Neural cell (in vitro differentiated cells): ENCODE data around the gene CD300LB.

ENCODE experiments used
- CTCF ChIP-seq: fragments of 450-650 bp; IDR thresholded peaks from 2 replicates; pipeline ENCODE4 v1.5.1; 2014; ENCODE audit warnings: antibody characterized with exemption, mild to moderate bottlenecking, moderate library complexity; ENCODE audit not compliant: poor library complexity, severe bottlenecking
- EP300 ChIP-seq: fragments of 450-650 bp; conservative IDR thresholded peaks from 2 replicates; pipeline ENCODE4 v1.6.1; 2014; ENCODE audit warnings: antibody characterized with exemption, mild to moderate bottlenecking, moderate library complexity; ENCODE audit not compliant: poor library complexity, severe bottlenecking
- EZH2 ChIP-seq: fragments of 200-600, 300-800 bp; shearing (Covaris generic), sonication (generic); IDR thresholded peaks from 2 replicates; pipeline ENCODE4 v1.6.1; 2014; ENCODE audit warnings: antibody characterized with exemption, low read length, borderline replicate concordance, mild to moderate bottlenecking; ENCODE audit not compliant: insufficient read depth, poor library complexity, severe bottlenecking
- MXI1 ChIP-seq: fragments of 450-650 bp; conservative IDR thresholded peaks from 2 replicates; pipeline ENCODE4 v1.6.1; 2014; ENCODE audit warnings: antibody characterized with exemption, mild to moderate bottlenecking; ENCODE audit not compliant: poor library complexity, severe bottlenecking
- POLR2AphosphoS5 ChIP-seq: IDR thresholded peaks from 2 replicates; pipeline ENCODE4 v1.6.1; 2012
- RAD21 ChIP-seq: fragments of 450-650 bp; conservative IDR thresholded peaks from 2 replicates; pipeline ENCODE4 v1.6.1; 2014; ENCODE audit warnings: antibody characterized with exemption, mild to moderate bottlenecking, moderate library complexity
- TAF1 ChIP-seq: IDR thresholded peaks from 2 replicates; pipeline ENCODE4 v1.6.1; 2012; ENCODE audit warnings: low read depth
- TF ChIP-seq, protein P1 (sequence below): IDR thresholded peaks from 2 replicates; pipeline ENCODE4 v1.6.1; 2012; ENCODE audit warnings: borderline replicate concordance

GRCh38 chr17:74472890-74473289 is 58.4 kb downstream of the CD300LB start:
- TF ChIP-seq CTCF, result no peak
- TF ChIP-seq EP300, result no peak
- TF ChIP-seq TAF1, result no peak
- no peak for TF ChIP-seq EZH2
- TF ChIP-seq, protein P1, sequence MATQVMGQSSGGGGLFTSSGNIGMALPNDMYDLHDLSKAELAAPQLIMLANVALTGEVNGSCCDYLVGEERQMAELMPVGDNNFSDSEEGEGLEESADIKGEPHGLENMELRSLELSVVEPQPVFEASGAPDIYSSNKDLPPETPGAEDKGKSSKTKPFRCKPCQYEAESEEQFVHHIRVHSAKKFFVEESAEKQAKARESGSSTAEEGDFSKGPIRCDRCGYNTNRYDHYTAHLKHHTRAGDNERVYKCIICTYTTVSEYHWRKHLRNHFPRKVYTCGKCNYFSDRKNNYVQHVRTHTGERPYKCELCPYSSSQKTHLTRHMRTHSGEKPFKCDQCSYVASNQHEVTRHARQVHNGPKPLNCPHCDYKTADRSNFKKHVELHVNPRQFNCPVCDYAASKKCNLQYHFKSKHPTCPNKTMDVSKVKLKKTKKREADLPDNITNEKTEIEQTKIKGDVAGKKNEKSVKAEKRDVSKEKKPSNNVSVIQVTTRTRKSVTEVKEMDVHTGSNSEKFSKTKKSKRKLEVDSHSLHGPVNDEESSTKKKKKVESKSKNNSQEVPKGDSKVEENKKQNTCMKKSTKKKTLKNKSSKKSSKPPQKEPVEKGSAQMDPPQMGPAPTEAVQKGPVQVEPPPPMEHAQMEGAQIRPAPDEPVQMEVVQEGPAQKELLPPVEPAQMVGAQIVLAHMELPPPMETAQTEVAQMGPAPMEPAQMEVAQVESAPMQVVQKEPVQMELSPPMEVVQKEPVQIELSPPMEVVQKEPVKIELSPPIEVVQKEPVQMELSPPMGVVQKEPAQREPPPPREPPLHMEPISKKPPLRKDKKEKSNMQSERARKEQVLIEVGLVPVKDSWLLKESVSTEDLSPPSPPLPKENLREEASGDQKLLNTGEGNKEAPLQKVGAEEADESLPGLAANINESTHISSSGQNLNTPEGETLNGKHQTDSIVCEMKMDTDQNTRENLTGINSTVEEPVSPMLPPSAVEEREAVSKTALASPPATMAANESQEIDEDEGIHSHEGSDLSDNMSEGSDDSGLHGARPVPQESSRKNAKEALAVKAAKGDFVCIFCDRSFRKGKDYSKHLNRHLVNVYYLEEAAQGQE, result no peak
- no peak for TF ChIP-seq MXI1
- TF ChIP-seq RAD21, result no peak
- TF ChIP-seq POLR2AphosphoS5, result no peak
